Endothelial cell of umbilical vein (primary cell): Measurements from ENCODE around the gene NELFB. TPM values are rescaled to one million over a fixed set of nuclear protein-coding genes. Genes with fewer than 3 reads are reported as not detected.
A peak's percentile ranks its signal among the peaks of the same experiment; 100 is the strongest.

Source experiments
- BruUV-seq: library from RNA; stranded (reverse); fragments of 400-500 nt; replicated peaks from 2 replicates; lab custom pipeline; 2021; lab: Mats Ljungman, UMichigan
- CTCF ChIA-PET: fragments of 300-600, 350-600 bp; sonication (Branson Sonifier 250); formaldehyde crosslinking; loops from one replicate; lab custom pipeline; 2021; ENCODE audit warnings: antibody characterized with exemption, inconsistent platforms; lab: Charles Lee
- POLR2A ChIA-PET: fragments of 300-600, 350-600 bp; sonication (Branson Sonifier 250); formaldehyde crosslinking; loops from one replicate; lab custom pipeline; 2021; ENCODE audit warnings: antibody characterized with exemption, inconsistent platforms; lab: Charles Lee
- DNase-seq: peaks from one replicate; pipeline ENCODE4 v3.0.0-alpha.2; 2011; ENCODE audit warnings: low read depth, low spot score
- FAIRE-seq: peaks from 2 replicates; lab custom pipeline; 2011; peaks lifted over from hg19 to GRCh38; lab: Jason Lieb, UNC
- H2AFZ ChIP-seq: 2 replicates; pipeline ENCODE4 v1.6.0; 2012; ENCODE audit warnings: low read depth, low read length, control low read depth, inconsistent platforms
- H3K27ac ChIP-seq: 2 replicates; pipeline ENCODE4 v1.5.1; 2011; ENCODE audit warnings: low read depth, mild to moderate bottlenecking, control low read depth, low read length, moderate library complexity; ENCODE audit not compliant: insufficient read depth
- H3K27me3 ChIP-seq, 2 experiments: 2 replicates each; pipeline versions ENCODE4 v1.6.0 to v1.6.1; 2011; ENCODE audit warnings: low read length in 2 of 2, mixed read lengths in 1 of 2; ENCODE audit not compliant: control insufficient read depth in 2 of 2, insufficient read depth in 2 of 2
- H3K36me3 ChIP-seq, 2 experiments: 2 replicates in 1 of 2; 3 replicates in 1 of 2; pipeline ENCODE4 v1.5.1; 2011; ENCODE audit warnings: low read length in 2 of 2, mild to moderate bottlenecking in 1 of 2, moderate library complexity in 1 of 2; ENCODE audit not compliant: control insufficient read depth in 2 of 2, insufficient read depth in 2 of 2; ENCODE audit errors: extremely low read depth in 1 of 2
- H3K4me1 ChIP-seq: 3 replicates; pipeline ENCODE4 v1.5.1; 2011; ENCODE audit warnings: mild to moderate bottlenecking, low read length; ENCODE audit not compliant: control insufficient read depth, insufficient read depth; ENCODE audit errors: extremely low read depth
- H3K4me2 ChIP-seq: 2 replicates; pipeline ENCODE4 v1.6.1; 2011; ENCODE audit warnings: low read length, control low read depth, mixed read lengths; ENCODE audit not compliant: insufficient read depth
- H3K4me3 ChIP-seq, 3 experiments: fragments of 200-600 bp in 1 of 3; sonication (generic), shearing (Covaris generic) in 1 of 3; replicated peaks in 1 of 3; 2 replicates each; pipeline ENCODE4 v1.5.1; 2011 to 2016; ENCODE audit warnings: control low read depth in 3 of 3, low read length in 3 of 3, mild to moderate bottlenecking in 2 of 3, inconsistent platforms in 1 of 3, low read depth in 1 of 3, moderate library complexity in 1 of 3; ENCODE audit not compliant: insufficient read depth in 1 of 3
- H3K79me2 ChIP-seq: 2 replicates; pipeline ENCODE4 v1.6.0; 2012; ENCODE audit warnings: low read length, inconsistent platforms; ENCODE audit not compliant: control insufficient read depth, insufficient read depth
- H3K9ac ChIP-seq: replicated peaks from 2 replicates; pipeline ENCODE3; 2011; ENCODE audit warnings: low read length, control low read depth; ENCODE audit not compliant: insufficient read depth; ENCODE audit errors: extremely low read depth
- H3K9me1 ChIP-seq: replicated peaks from 3 replicates; pipeline ENCODE4 v1.6.0; 2011; ENCODE audit warnings: mild to moderate bottlenecking, low read length; ENCODE audit not compliant: control insufficient read depth, insufficient read depth; ENCODE audit errors: extremely low read depth
- H3K9me3 ChIP-seq: replicated peaks from 2 replicates; pipeline ENCODE4 v1.5.1; 2012; ENCODE audit warnings: low read length, inconsistent platforms; ENCODE audit not compliant: control insufficient read depth, insufficient read depth
- H4K20me1 ChIP-seq: replicated peaks from 2 replicates; pipeline ENCODE3; 2011; ENCODE audit warnings: mild to moderate bottlenecking, low read length; ENCODE audit not compliant: control insufficient read depth, insufficient read depth; ENCODE audit errors: extremely low read depth
- CTCF ChIP-seq, 2 donors: IDR thresholded peaks; 1 replicate in 1 of 2; 2 replicates in 1 of 2; pipeline ENCODE4 v1.5.1; 2011; ENCODE audit warnings: low read length in 2 of 2, mild to moderate bottlenecking in 2 of 2, moderate library complexity in 2 of 2, control low read depth in 1 of 2, inconsistent platforms in 1 of 2, low read depth in 1 of 2; ENCODE audit not compliant: insufficient read depth in 1 of 2; ENCODE audit errors: extremely low read depth in 1 of 2
- EZH2 ChIP-seq: IDR thresholded peaks from 2 replicates; pipeline ENCODE4 v1.6.1; 2012; ENCODE audit warnings: borderline replicate concordance, low read depth, mild to moderate bottlenecking, moderate library complexity, low read length, inconsistent platforms; ENCODE audit not compliant: severe bottlenecking
- FOS ChIP-seq: IDR thresholded peaks from 2 replicates; pipeline ENCODE4 v1.6.1; 2011; ENCODE audit warnings: mild to moderate bottlenecking, low read length, moderate library complexity, borderline replicate concordance; ENCODE audit not compliant: insufficient read depth
- GATA2 ChIP-seq: IDR thresholded peaks from 2 replicates; pipeline ENCODE4 v1.7.0; 2011; ENCODE audit warnings: low read depth, mild to moderate bottlenecking, moderate library complexity, mixed read lengths, low read length; ENCODE audit not compliant: insufficient read length, insufficient read depth
- JUN ChIP-seq: IDR thresholded peaks from 2 replicates; pipeline ENCODE4 v1.6.1; 2011; ENCODE audit warnings: borderline replicate concordance, low read depth; ENCODE audit not compliant: insufficient read length, insufficient read depth
- MAX ChIP-seq: IDR thresholded peaks from 2 replicates; pipeline ENCODE4 v1.6.1; 2011; ENCODE audit not compliant: insufficient read depth, insufficient read length
- MYC ChIP-seq: IDR thresholded peaks from one replicate; pipeline ENCODE4 v1.6.1; 2011; ENCODE audit warnings: mild to moderate bottlenecking, low read depth, low read length
- POLR2A ChIP-seq: IDR thresholded peaks from 2 replicates; pipeline ENCODE4 v1.6.1; 2012; ENCODE audit warnings: low read depth, mild to moderate bottlenecking, control low read depth, low read length
- POLR2AphosphoS5 ChIP-seq: IDR thresholded peaks from 2 replicates; pipeline ENCODE4 v1.6.1; 2012; ENCODE audit warnings: low read depth, mild to moderate bottlenecking, control low read depth, low read length, moderate library complexity; ENCODE audit not compliant: insufficient read depth
- dilution Hi-C: fragments of 300-500 bp; cut with MboI; formaldehyde crosslinking; loops from one replicate; pipeline ENCODE4 v1.15.0; 2019; ENCODE audit warnings: low sequenced_read_pairs; ENCODE audit not compliant: extremely low pct_ligation_motif_present
- intact Hi-C: fragments of 100-400 bp; cut with micrococcal nuclease; formaldehyde crosslinking; loops from one replicate; pipeline ENCODE4 v1.10.0; 2022
- polyA plus RNA-seq, 4 experiments: library from polyadenylated mRNA; depleted of rRNA in 3 of 4; stranded (reverse) in 3 of 4; unstranded in 1 of 4; fragments of >200 nt; gene quantifications; 2 replicates each; pipeline versions ENCODE4 v1.2.1 to v1.2.3, GENCODE V29; 2011 to 2012; ENCODE audit warnings: missing spikeins in 1 of 4
- total RNA-seq: library from RNA; stranded (reverse); gene quantifications from 2 replicates; pipeline ENCODE4 v1.2.3, GENCODE V29; 2021

NELFB gene
- total and polyA plus RNA-seq, 2 donors (not counting 3 experiments of a cell fraction or from before 2014, with no cell fraction given), result 62.3 to 76.1 TPM

- no peaks in the 10 kb centered on the region for H3K27me3 ChIP-seq
- H3K4me1 ChIP-seq, result peaks cover 36% of the 10 kb centered on the region
- FAIRE-seq, result no peak
- no peak for DNase-seq
- H2AFZ ChIP-seq, result no peak overlapping the region
- BruUV-seq, result TSS peak; percentile 32
- intact Hi-C loops (loop anchor here (1.0 to 2.0 kb wide), 4 partner anchors 9 to 33 kb away; no protein-coding TSS in a partner anchor), dilution Hi-C loops (no loop called here)
- H4K20me1 ChIP-seq, result no peaks in the 10 kb centered on the region
- H3K9me1 ChIP-seq, result no peaks in the 10 kb centered on the region
- POLR2A ChIA-PET, result interaction anchor here (1.0 kb wide), 1 partner anchor 15 kb away, joined by 3 read pairs; no protein-coding TSS in a partner anchor
- CTCF ChIA-PET, result interaction anchor here (1.0 to 3.0 kb wide), 8 partner anchors 9 to 117 kb away, joined by 3 to 14 read pairs (median 6); partner anchors contain the start of gene EXD3
- H3K36me3 ChIP-seq, result no peaks in the 10 kb centered on the region
- peak overlapping the region; percentile 31 for H3K4me2 ChIP-seq
- no peaks in the 10 kb centered on the region for H3K9me3 ChIP-seq
- H3K9ac ChIP-seq, result peak overlapping the region; percentile 58
- H3K4me3 ChIP-seq, result no peak overlapping the region
- peak; percentile 14 for TF ChIP-seq POLR2A
- no peak for TF ChIP-seq GATA2
- peak overlapping the region; percentile 97 for H3K27ac ChIP-seq
- H3K79me2 ChIP-seq, result peaks cover 8% of the 10 kb centered on the region
Measured at GRCh38 chr9:137305798-137306065, 50.6 kb downstream of the NELFB start.

GRCh38 chr9:137306066-137306849 is 51.1 kb downstream of the NELFB start:
- H3K27me3 ChIP-seq, result no peaks in the 10 kb centered on the region
- H3K36me3 ChIP-seq, result no peaks in the 10 kb centered on the region
- intact Hi-C loops, result no loop called here
- H3K9me3 ChIP-seq, result no peaks in the 10 kb centered on the region
- peaks cover 5% of the 10 kb centered on the region for H3K79me2 ChIP-seq
- no peak overlapping the region for H3K4me3 ChIP-seq
- ChIA-PET POLR2A (interaction anchor here (1.0 kb wide), 1 partner anchor 14 kb away, joined by 3 read pairs; no protein-coding TSS in a partner anchor), CTCF (interaction anchor here (0.8 to 3.0 kb wide), 9 partner anchors 10 to 117 kb away, joined by 3 to 14 read pairs (median 5); partner anchors contain the start of gene EXD3)
- dilution Hi-C loops, result no loop called here
- no peaks in the 10 kb centered on the region for H4K20me1 ChIP-seq
- peak overlapping the region; percentile 58 for H3K9ac ChIP-seq
- peak overlapping the region; percentile 31 for H3K4me2 ChIP-seq
- peaks cover 36% of the 10 kb centered on the region for H3K4me1 ChIP-seq
- no peaks in the 10 kb centered on the region for H3K9me1 ChIP-seq
- BruUV-seq, result no TSS peak
- H2AFZ ChIP-seq, result peak overlapping the region; percentile 71
- peak; percentile 89 for FAIRE-seq
- peak; percentile 69 for DNase-seq
- no peak for TF ChIP-seq MAX
- TF ChIP-seq GATA2, result no peak
- no peak for TF ChIP-seq FOS
- TF ChIP-seq POLR2AphosphoS5, result peak; percentile 46
- no peak for TF ChIP-seq MYC
- no peak for TF ChIP-seq EZH2
- peak; percentile 35 for TF ChIP-seq POLR2A
- TF ChIP-seq JUN, result no peak
- TF ChIP-seq CTCF (IDR thresholded peaks at IDR 0.05; ENCODE audit: extremely low read depth in 1 of 2, insufficient read depth in 1 of 2, low read depth in 1 of 2, low read length in 2 of 2), result no peak
- H3K27ac ChIP-seq, result peak overlapping the region; percentile 97
